Right atrium auricular region (tissue), 2 donors: ENCODE data around the gene MCC. TPM values are rescaled to one million over a fixed set of nuclear protein-coding genes. Genes with fewer than 3 reads are reported as not detected.

Source experiments
- DNase-seq: peaks from one replicate; pipeline ENCODE4 v3.0.0-alpha.2; 2019; ENCODE audit warnings: low spot score
- H3K27ac ChIP-seq, 2 donors: fragments of 200-600 bp; sonication (generic); 1 replicate in 1 of 2; 2 replicates in 1 of 2; pipeline ENCODE4 v1.5.1; 2016 to 2019
- H3K27me3 ChIP-seq, 2 donors: fragments of 200-600 bp; sonication (generic); one replicate each; pipeline versions ENCODE4 v1.5.1 to v1.6.0; 2017 to 2019
- H3K36me3 ChIP-seq: fragments of 200-600 bp; sonication (generic); one replicate; pipeline ENCODE4 v1.5.1; 2016
- H3K4me1 ChIP-seq, 2 donors: fragments of 200-600 bp; sonication (generic); one replicate each; pipeline versions ENCODE4 v1.5.1 to v1.6.0; 2017 to 2019
- H3K4me3 ChIP-seq, 2 donors: fragments of 200-600 bp; sonication (generic); 1 replicate in 1 of 2; 2 replicates in 1 of 2; pipeline ENCODE4 v1.5.1; 2017 to 2019; ENCODE audit warnings: mild to moderate bottlenecking in 1 of 2, moderate library complexity in 1 of 2
- H3K9me3 ChIP-seq, 2 donors: fragments of 200-600 bp; sonication (generic); one replicate each; pipeline ENCODE4 v1.5.1; 2019
- total RNA-seq, 2 donors: library from RNA; depleted of rRNA; stranded (reverse); fragments of >200 nt; gene quantifications; one replicate each; pipeline ENCODE4 v1.1.0, GENCODE V29; 2016
- TF ChIP-seq, protein P1 (sequence below), 2 donors: fragments of 200-600 bp; sonication (generic); IDR thresholded peaks; one replicate each; pipeline ENCODE4 v1.5.1; 2019; ENCODE audit warnings: antibody characterized with exemption in 2 of 2

The MCC gene
- total RNA-seq, 2 donors from 2014 or later = 28.8 to 31.7 TPM

DNA sequence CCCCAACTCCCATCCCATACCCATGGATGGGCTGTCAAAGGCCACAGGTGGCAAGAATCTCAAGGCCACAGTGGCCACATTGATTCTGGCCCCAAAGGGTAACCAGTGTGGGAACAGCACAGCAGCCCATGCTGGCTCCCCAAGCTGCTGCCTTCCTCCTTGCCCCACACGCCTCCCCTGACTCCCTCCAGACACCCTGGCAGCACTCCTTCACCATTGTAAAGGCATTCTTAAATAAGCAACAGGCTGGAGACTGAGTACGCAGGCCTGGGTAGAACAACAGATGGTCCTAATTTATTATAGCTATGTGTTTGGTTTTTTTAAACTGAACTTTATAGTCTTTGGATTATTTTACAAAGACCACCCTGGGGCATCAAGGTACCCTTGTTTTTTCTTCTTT is 212.3 kb downstream of the MCC start:
- Histone ChIP-seq H3K36me3 (no peaks in the 10 kb centered on the region), H3K4me1 (peaks cover 0 to 59% of the 10 kb centered on the region in 2 donors), H3K27me3 (no peaks in the 10 kb centered on the region), H3K27ac (peak overlapping the region; percentile 2 to 74), H3K4me3 (no peak overlapping the region), H3K9me3 (no peaks in the 10 kb centered on the region)
- DNase-seq = no peak
- TF ChIP-seq, protein P1, sequence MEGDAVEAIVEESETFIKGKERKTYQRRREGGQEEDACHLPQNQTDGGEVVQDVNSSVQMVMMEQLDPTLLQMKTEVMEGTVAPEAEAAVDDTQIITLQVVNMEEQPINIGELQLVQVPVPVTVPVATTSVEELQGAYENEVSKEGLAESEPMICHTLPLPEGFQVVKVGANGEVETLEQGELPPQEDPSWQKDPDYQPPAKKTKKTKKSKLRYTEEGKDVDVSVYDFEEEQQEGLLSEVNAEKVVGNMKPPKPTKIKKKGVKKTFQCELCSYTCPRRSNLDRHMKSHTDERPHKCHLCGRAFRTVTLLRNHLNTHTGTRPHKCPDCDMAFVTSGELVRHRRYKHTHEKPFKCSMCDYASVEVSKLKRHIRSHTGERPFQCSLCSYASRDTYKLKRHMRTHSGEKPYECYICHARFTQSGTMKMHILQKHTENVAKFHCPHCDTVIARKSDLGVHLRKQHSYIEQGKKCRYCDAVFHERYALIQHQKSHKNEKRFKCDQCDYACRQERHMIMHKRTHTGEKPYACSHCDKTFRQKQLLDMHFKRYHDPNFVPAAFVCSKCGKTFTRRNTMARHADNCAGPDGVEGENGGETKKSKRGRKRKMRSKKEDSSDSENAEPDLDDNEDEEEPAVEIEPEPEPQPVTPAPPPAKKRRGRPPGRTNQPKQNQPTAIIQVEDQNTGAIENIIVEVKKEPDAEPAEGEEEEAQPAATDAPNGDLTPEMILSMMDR (IDR thresholded peaks at IDR 0.05) = no peak

DNA sequence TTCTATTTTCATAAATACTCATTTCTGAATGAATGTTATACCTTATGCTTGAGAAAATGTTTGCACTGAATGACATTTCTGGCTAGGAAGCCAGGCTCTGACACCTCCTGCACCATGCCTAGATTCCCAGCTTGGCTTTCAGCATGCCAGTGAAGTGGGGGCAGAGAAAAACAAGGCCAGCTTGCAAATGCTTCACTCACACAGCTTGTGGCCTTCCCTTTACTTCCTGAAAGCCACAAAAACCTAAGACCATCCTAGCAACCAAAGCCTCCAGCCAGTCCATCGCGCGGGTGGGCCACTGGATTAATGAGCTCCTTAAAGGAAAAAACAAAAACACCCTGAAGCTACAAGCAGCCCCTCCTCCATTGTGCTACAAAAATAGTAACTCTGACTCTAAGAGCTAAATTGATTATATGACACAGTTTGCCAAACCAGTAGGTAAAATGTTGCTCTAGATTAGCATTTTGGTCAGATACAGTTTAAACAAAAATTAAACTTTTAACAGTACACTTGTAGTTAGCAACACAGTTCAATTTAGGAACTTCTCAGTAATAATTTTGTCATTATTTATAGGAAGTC is 213.3 kb downstream of the MCC start:
- Histone ChIP-seq H3K9me3 (no peaks in the 10 kb centered on the region), H3K4me1 (peaks cover 0 to 56% of the 10 kb centered on the region in 2 donors), H3K36me3 (no peaks in the 10 kb centered on the region), H3K27me3 (no peaks in the 10 kb centered on the region), H3K27ac (peak overlapping the region; percentile 2 to 74), H3K4me3 (no peak overlapping the region)
- DNase-seq = no peak
- TF ChIP-seq, protein P1 (IDR thresholded peaks at IDR 0.05) = no peak

DNA sequence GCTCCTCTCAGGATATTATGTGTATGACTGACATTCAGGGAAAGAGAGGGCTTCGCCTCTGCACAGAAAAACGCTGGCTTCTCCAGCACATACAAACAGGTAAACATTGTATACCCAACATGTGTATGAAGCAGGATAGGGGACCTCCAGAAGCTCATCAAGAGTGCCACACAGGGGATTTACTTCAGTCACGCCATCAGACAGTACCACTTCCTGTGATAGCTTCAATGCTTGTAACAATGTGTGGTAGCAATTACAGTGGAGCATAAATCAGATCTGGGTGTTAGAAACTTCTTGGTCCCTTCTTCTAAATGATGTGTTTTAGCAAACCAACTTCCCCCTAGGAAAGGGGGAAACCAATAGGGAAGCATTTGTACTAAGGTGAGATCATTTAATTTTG is 214.3 kb downstream of the MCC start:
- Histone ChIP-seq H3K9me3 (no peaks in the 10 kb centered on the region), H3K27ac (peak overlapping the region in 1 of 2 donors; percentile 74), H3K36me3 (no peaks in the 10 kb centered on the region), H3K4me3 (no peak overlapping the region), H3K4me1 (peaks cover 0 to 63% of the 10 kb centered on the region in 2 donors), H3K27me3 (no peaks in the 10 kb centered on the region)
- DNase-seq = no peak
- TF ChIP-seq, protein P1 (IDR thresholded peaks at IDR 0.05) = no peak

DNA sequence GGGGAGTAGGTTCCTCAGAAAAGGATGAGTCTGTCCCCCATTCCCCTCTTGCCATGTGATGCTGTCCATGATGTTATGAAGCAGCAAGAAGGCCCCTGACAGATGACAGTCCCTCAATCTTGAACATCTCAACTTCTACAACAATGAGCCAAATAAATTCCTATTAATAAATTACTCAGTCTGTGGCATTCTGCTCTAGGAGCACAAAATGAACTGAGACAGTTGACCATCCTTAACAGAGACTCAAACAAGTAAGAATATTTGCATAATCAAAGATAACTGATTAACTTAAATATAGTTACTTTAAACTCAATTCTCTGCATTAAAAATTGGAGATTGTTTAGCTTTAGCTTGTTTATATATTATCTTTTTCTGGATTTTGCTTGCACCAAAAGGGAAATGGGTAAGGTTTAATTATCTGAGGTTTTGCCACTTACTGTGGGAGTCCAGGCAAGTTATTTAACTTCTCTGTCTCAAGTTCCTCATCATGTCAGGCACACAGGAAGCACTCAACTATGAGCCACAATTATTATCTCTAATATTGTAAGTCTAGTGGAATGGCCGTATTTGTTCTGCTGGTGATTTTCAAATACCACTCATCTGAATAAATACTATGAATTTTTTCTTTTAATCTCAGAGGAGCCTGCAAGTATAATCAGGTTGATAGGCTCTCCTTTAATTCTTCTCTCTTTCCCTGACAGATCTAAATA is 216.4 kb downstream of the MCC start:
- no peak overlapping the region for H3K27ac ChIP-seq
- H3K4me3 ChIP-seq = no peak overlapping the region
- H3K36me3 ChIP-seq = no peaks in the 10 kb centered on the region
- H3K27me3 ChIP-seq = no peaks in the 10 kb centered on the region
- no peaks in the 10 kb centered on the region for H3K9me3 ChIP-seq
- TF ChIP-seq, protein P1 (IDR thresholded peaks at IDR 0.05) = no peak
- H3K4me1 ChIP-seq = peaks cover 0 to 73% of the 10 kb centered on the region in 2 donors
- no peak for DNase-seq

DNA sequence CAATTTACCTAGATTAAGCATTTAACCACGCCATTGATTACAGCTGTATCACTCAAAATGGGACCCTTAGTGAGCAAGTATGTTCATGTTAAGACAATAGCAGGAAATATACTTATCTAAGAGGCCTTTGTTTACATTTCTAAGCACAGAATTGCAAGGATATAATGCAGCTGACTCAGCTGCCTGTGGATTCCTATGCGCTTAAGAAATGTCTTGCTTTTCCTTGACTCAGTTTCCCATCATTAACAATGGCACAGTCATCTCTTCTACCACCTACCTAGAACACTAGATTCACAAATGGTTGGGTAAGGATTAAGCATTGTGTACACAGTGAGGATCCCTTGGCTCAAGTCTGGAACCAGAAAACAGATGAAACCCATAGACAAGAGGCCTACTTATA is 217.2 kb downstream of the MCC start:
- Histone ChIP-seq H3K4me1 (peaks cover 0 to 77% of the 10 kb centered on the region in 2 donors), H3K4me3 (no peak overlapping the region), H3K27ac (no peak overlapping the region), H3K27me3 (no peaks in the 10 kb centered on the region), H3K9me3 (no peaks in the 10 kb centered on the region), H3K36me3 (no peaks in the 10 kb centered on the region)
- DNase-seq = no peak
- TF ChIP-seq, protein P1 (IDR thresholded peaks at IDR 0.05) = no peak
